ENCODE data around the gene GLRA3. TPM values are rescaled to one million over a fixed set of nuclear protein-coding genes. Genes with fewer than 3 reads are reported as not detected.

The GLRA3 gene
- total and polyA plus RNA-seq, 2 donors (not counting 3 experiments of a cell fraction or from before 2014, with no cell fraction given): not detected

DNA sequence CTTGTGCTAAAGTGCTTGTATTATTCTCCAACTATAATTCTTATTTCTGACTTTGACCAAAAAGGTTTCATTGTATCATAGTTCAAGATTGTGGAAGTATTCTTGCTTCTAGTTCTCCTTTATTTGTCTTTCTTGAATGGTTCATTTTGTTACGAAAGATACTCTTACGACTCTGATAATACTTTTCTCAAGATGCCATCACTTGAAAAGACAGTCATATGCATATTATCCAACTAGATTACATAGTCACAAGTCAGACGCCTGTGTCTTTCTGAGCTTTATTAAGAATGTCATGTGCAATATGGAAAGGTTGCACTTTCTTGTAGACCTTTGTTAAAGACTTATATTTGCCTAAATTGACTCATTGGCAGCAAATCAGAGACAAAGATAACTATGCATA lies 235.3 kb downstream of the GLRA3 start:
- Histone ChIP-seq H2AFZ (ENCODE audit: low read depth, low read length) (no peak overlapping the region), H4K20me1 (replicated peaks; ENCODE audit: control insufficient read depth, extremely low read depth, insufficient read depth, low read length) (no peaks in the 10 kb centered on the region), H3K4me3 (replicated peaks in 1 of 3; ENCODE audit: insufficient read depth in 1 of 3, low read depth in 1 of 3, low read length in 3 of 3) (no peak overlapping the region), H3K9me1 (replicated peaks; ENCODE audit: control insufficient read depth, extremely low read depth, insufficient read depth, low read length) (no peaks in the 10 kb centered on the region), H3K79me2 (ENCODE audit: control insufficient read depth, insufficient read depth, low read length) (no peaks in the 10 kb centered on the region), H3K36me3 (ENCODE audit: control insufficient read depth in 2 of 2, extremely low read depth in 1 of 2, insufficient read depth in 2 of 2, low read length in 2 of 2) (no peaks in the 10 kb centered on the region), H3K4me1 (ENCODE audit: control insufficient read depth, extremely low read depth, insufficient read depth, low read length) (no peaks in the 10 kb centered on the region), H3K9ac (replicated peaks; ENCODE audit: extremely low read depth, insufficient read depth, low read length) (no peak overlapping the region), H3K27ac (ENCODE audit: insufficient read depth, low read depth, low read length) (no peak overlapping the region), H3K4me2 (ENCODE audit: insufficient read depth, low read length) (no peak overlapping the region), H3K9me3 (replicated peaks; ENCODE audit: control insufficient read depth, insufficient read depth, low read length) (peaks cover 4% of the 10 kb centered on the region), H3K27me3 (ENCODE audit: control insufficient read depth in 2 of 2, insufficient read depth in 2 of 2, low read length in 2 of 2) (no peaks in the 10 kb centered on the region)
- intact Hi-C loops (cut with micrococcal nuclease): no loop called here
- no peak for FAIRE-seq
- POLR2A ChIA-PET: no interaction called here
- dilution Hi-C loops (cut with MboI; ENCODE audit: extremely low pct_ligation_motif_present, low sequenced_read_pairs): no loop called here
- CTCF ChIA-PET: no interaction called here
- DNase-seq (ENCODE audit: low read depth, low spot score): no peak
- TF ChIP-seq, protein P1, sequence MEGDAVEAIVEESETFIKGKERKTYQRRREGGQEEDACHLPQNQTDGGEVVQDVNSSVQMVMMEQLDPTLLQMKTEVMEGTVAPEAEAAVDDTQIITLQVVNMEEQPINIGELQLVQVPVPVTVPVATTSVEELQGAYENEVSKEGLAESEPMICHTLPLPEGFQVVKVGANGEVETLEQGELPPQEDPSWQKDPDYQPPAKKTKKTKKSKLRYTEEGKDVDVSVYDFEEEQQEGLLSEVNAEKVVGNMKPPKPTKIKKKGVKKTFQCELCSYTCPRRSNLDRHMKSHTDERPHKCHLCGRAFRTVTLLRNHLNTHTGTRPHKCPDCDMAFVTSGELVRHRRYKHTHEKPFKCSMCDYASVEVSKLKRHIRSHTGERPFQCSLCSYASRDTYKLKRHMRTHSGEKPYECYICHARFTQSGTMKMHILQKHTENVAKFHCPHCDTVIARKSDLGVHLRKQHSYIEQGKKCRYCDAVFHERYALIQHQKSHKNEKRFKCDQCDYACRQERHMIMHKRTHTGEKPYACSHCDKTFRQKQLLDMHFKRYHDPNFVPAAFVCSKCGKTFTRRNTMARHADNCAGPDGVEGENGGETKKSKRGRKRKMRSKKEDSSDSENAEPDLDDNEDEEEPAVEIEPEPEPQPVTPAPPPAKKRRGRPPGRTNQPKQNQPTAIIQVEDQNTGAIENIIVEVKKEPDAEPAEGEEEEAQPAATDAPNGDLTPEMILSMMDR (IDR thresholded peaks at IDR 0.05; ENCODE audit: extremely low read depth in 1 of 2, insufficient read depth in 1 of 2, low read depth in 1 of 2, low read length in 2 of 2): no peak
- no peak for TF ChIP-seq JUN (IDR thresholded peaks at IDR 0.05; ENCODE audit: borderline replicate concordance, insufficient read depth, insufficient read length, low read depth)
- TF ChIP-seq MYC (IDR thresholded peaks at IDR 0.05; ENCODE audit: low read depth, low read length): no peak
- no peak for TF ChIP-seq GATA2 (IDR thresholded peaks at IDR 0.05; ENCODE audit: insufficient read depth, insufficient read length, low read depth, low read length)
- no peak for TF ChIP-seq EZH2 (IDR thresholded peaks at IDR 0.05; ENCODE audit: borderline replicate concordance, low read depth, low read length, severe bottlenecking)
- TF ChIP-seq POLR2AphosphoS5 (IDR thresholded peaks at IDR 0.05; ENCODE audit: insufficient read depth, low read depth, low read length): no peak
- no peak for TF ChIP-seq FOS (IDR thresholded peaks at IDR 0.05; ENCODE audit: borderline replicate concordance, insufficient read depth, low read length)
- TF ChIP-seq POLR2A (IDR thresholded peaks at IDR 0.05; ENCODE audit: low read depth, low read length): no peak
- TF ChIP-seq, protein P2, sequence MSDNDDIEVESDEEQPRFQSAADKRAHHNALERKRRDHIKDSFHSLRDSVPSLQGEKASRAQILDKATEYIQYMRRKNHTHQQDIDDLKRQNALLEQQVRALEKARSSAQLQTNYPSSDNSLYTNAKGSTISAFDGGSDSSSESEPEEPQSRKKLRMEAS (IDR thresholded peaks at IDR 0.05; ENCODE audit: insufficient read depth, insufficient read length): no peak
- BruUV-seq (replicated peaks): no TSS peak
